A549 (cell line): ENCODE measurements around the gene MTFP1. TPM values are rescaled to one million over a fixed set of nuclear protein-coding genes. Genes with fewer than 3 reads are reported as not detected.

ENCODE experiments used
- ATAC-seq, 2 experiments: fragments of 200-7000 bp in 1 of 2; fragments of >200 bp in 1 of 2; cut with Nextera tagmentation in 1 of 2; cut with Tn5 transposase in 1 of 2; 3 replicates each; pipeline versions ENCODE4 v1.8.0 to v1.9.1; 2018 to 2020; ENCODE audit warnings: mild to moderate bottlenecking in 1 of 2, moderate library complexity in 1 of 2
- CTCF ChIA-PET: fragments of 300-600 bp; sonication (Branson Sonifier 250); formaldehyde crosslinking; extraction: SDS; loops from one replicate; lab custom pipeline; 2021; ENCODE audit warnings: antibody characterized with exemption, inconsistent platforms; lab: Yijun Ruan, JAX
- POLR2A ChIA-PET: fragments of 350-600 bp; formaldehyde crosslinking; extraction: SDS; loops from one replicate; lab custom pipeline; 2021; ENCODE audit warnings: antibody characterized with exemption, inconsistent platforms; lab: Yijun Ruan, JAX
- DNase-seq, 2 experiments: peaks; one replicate each; pipeline versions ENCODE4 v3.0.0 to v3.0.0-alpha.2; 2011 to 2016; ENCODE audit warnings: low read depth in 1 of 2, low spot score in 1 of 2
- FAIRE-seq: peaks from 2 replicates; lab custom pipeline; 2011; peaks lifted over from hg19 to GRCh38; lab: Jason Lieb, UNC
- H3K27ac ChIP-seq, 2 experiments: fragments of >200 bp; sonication (Bioruptor Twin); formaldehyde crosslinking; 3 replicates each; pipeline ENCODE4 v1.5.1; 2016 to 2017
- H3K4me1 ChIP-seq: fragments of >200 bp; sonication (Bioruptor Twin); formaldehyde crosslinking; 3 replicates; pipeline ENCODE4 v1.6.1; 2016
- H3K4me2 ChIP-seq: fragments of >200 bp; sonication (Bioruptor Twin); formaldehyde crosslinking; 3 replicates; pipeline ENCODE4 v1.6.1; 2016
- H3K4me3 ChIP-seq: fragments of >200 bp; sonication (Bioruptor Twin); formaldehyde crosslinking; 3 replicates; pipeline ENCODE4 v1.5.1; 2016
- H3K9me3 ChIP-seq: fragments of >200 bp; sonication (Bioruptor Twin); formaldehyde crosslinking; 3 replicates; pipeline ENCODE4 v1.6.1; 2016
- CBX8 ChIP-seq: fragments of 200-600 bp; sonication (generic); IDR thresholded peaks from 2 replicates; pipeline ENCODE4 v1.6.1; 2016
- CHD4 ChIP-seq: fragments of 200-600 bp; sonication (generic); IDR thresholded peaks from 2 replicates; pipeline ENCODE4 v1.6.1; 2016; ENCODE audit warnings: antibody characterized with exemption, mild to moderate bottlenecking, borderline replicate concordance
- EHF ChIP-seq: fragments of 250-450 bp; sonication (Bioruptor Pico); IDR thresholded peaks from 2 replicates; pipeline ENCODE4 v1.5.0; 2020; ENCODE audit warnings: mild to moderate bottlenecking
- FOSL2 ChIP-seq, 2 experiments: fragments of 450-650 bp in 1 of 2; fragments of >200 bp in 1 of 2; sonication (Bioruptor Twin) in 1 of 2; formaldehyde crosslinking; IDR thresholded peaks; 2 replicates each; pipeline versions ENCODE4 v1.5.0 to v1.6.1; 2016 to 2020; ENCODE audit warnings: mild to moderate bottlenecking in 1 of 2, moderate library complexity in 1 of 2
- GATA3 ChIP-seq: IDR thresholded peaks from 2 replicates; pipeline ENCODE4 v1.6.1; 2012; ENCODE audit warnings: borderline replicate concordance
- HES2 ChIP-seq: fragments of >200 bp; sonication (Bioruptor Twin); formaldehyde crosslinking; IDR thresholded peaks from 2 replicates; pipeline ENCODE4 v1.6.1; 2016
- HEYL ChIP-seq: fragments of 250-450 bp; sonication (Bioruptor Pico); IDR thresholded peaks from 2 replicates; pipeline ENCODE4 v1.8.0; 2021; ENCODE audit warnings: mild to moderate bottlenecking, moderate library complexity
- HOXA7 ChIP-seq: fragments of 250-450 bp; sonication (Bioruptor Pico); IDR thresholded peaks from 2 replicates; pipeline ENCODE4 v1.5.0; 2020; ENCODE audit warnings: mild to moderate bottlenecking, moderate library complexity
- HOXB13 ChIP-seq: fragments of 250-450 bp; sonication (Bioruptor Pico); IDR thresholded peaks from 2 replicates; pipeline ENCODE4 v1.5.0; 2020; ENCODE audit warnings: low read depth, mild to moderate bottlenecking, moderate library complexity
- JUN ChIP-seq, 2 experiments: fragments of >200 bp; sonication (Bioruptor Twin); formaldehyde crosslinking; IDR thresholded peaks; 2 replicates in 1 of 2; 3 replicates in 1 of 2; pipeline ENCODE4 v1.6.1; 2016 to 2017
- JUNB ChIP-seq: fragments of >200 bp; sonication (Bioruptor Twin); formaldehyde crosslinking; IDR thresholded peaks from 2 replicates; pipeline ENCODE4 v1.6.1; 2016
- MAFK ChIP-seq: fragments of 450-650 bp; IDR thresholded peaks from 2 replicates; pipeline ENCODE4 v1.6.1; 2014; ENCODE audit not compliant: partially characterized antibody
- MAZ ChIP-seq: fragments of 150-350 bp; IDR thresholded peaks from 2 replicates; pipeline ENCODE4 v1.6.1; 2014; ENCODE audit warnings: antibody characterized with exemption, low read depth, low read length, borderline replicate concordance
- NFE2L2 ChIP-seq: fragments of 150-350 bp; conservative IDR thresholded peaks from 2 replicates; pipeline ENCODE4 v1.6.1; 2014; ENCODE audit warnings: low read length
- NPAS2 ChIP-seq: fragments of 250-450 bp; sonication (Bioruptor Pico); IDR thresholded peaks from 2 replicates; pipeline ENCODE4 v1.8.0; 2022; ENCODE audit warnings: mild to moderate bottlenecking, moderate library complexity, borderline replicate concordance
- PHF8 ChIP-seq: fragments of 200-600 bp; sonication (generic); IDR thresholded peaks from 2 replicates; pipeline ENCODE4 v1.6.1; 2016; ENCODE audit warnings: low read depth, mild to moderate bottlenecking, antibody characterized with exemption, moderate library complexity, borderline replicate concordance
- POLR2AphosphoS2 ChIP-seq: conservative IDR thresholded peaks from 2 replicates; pipeline ENCODE4 v1.6.1; 2012; ENCODE audit warnings: low read length, improper control_type of control experiment, inconsistent platforms
- RAD21 ChIP-seq, 2 experiments: fragments of >200 bp in 1 of 2; sonication (Bioruptor Twin) in 1 of 2; formaldehyde crosslinking in 1 of 2; IDR thresholded peaks in 1 of 2; conservative IDR thresholded peaks in 1 of 2; 2 replicates in 1 of 2; 3 replicates in 1 of 2; pipeline ENCODE4 v1.6.1; 2012 to 2018; ENCODE audit warnings: inconsistent platforms in 1 of 2
- RARB ChIP-seq: fragments of 250-450 bp; sonication (Bioruptor Pico); IDR thresholded peaks from 2 replicates; pipeline ENCODE4 v1.8.0; 2021; ENCODE audit warnings: mild to moderate bottlenecking, moderate library complexity
- RCOR1 ChIP-seq: fragments of 150-350 bp; IDR thresholded peaks from 2 replicates; pipeline ENCODE4 v1.6.1; 2014; ENCODE audit warnings: antibody characterized with exemption, low read length, low read depth
- REST ChIP-seq: fragments of 200-600 bp; sonication (generic); IDR thresholded peaks from 2 replicates; pipeline ENCODE4 v1.6.1; 2016; ENCODE audit warnings: antibody characterized with exemption, mild to moderate bottlenecking, moderate library complexity
- RFX5 ChIP-seq: fragments of 450-650 bp; IDR thresholded peaks from 2 replicates; pipeline ENCODE4 v1.7.1; 2014; ENCODE audit warnings: antibody characterized with exemption, mild to moderate bottlenecking, moderate library complexity
- RNF2 ChIP-seq: fragments of 200-600 bp; sonication (generic); IDR thresholded peaks from 2 replicates; pipeline ENCODE4 v1.6.1; 2016; ENCODE audit warnings: low read depth, mild to moderate bottlenecking, antibody characterized with exemption, moderate library complexity, borderline replicate concordance
- SMC3 ChIP-seq: fragments of >200 bp; sonication (Bioruptor Twin); formaldehyde crosslinking; IDR thresholded peaks from 3 replicates; pipeline ENCODE4 v1.6.1; 2018; ENCODE audit warnings: inconsistent platforms
- TFCP2L1 ChIP-seq: fragments of 250-450 bp; sonication (Bioruptor Pico); IDR thresholded peaks from 2 replicates; pipeline ENCODE4 v1.5.0; 2021; ENCODE audit warnings: mild to moderate bottlenecking
- TP53 ChIP-seq: fragments of 250-450 bp; sonication (Bioruptor Pico); IDR thresholded peaks from 2 replicates; pipeline ENCODE4 v1.5.0; 2021; ENCODE audit warnings: mild to moderate bottlenecking, moderate library complexity
- ZC3H11A ChIP-seq: fragments of 450-650 bp; IDR thresholded peaks from 2 replicates; pipeline ENCODE4 v1.6.1; 2014; ENCODE audit warnings: antibody characterized with exemption, mild to moderate bottlenecking
- ZFP36 ChIP-seq: fragments of 450-650 bp; IDR thresholded peaks from 2 replicates; pipeline ENCODE4 v1.6.1; 2014; ENCODE audit warnings: borderline replicate concordance; ENCODE audit not compliant: partially characterized antibody
- ZNF302 ChIP-seq: fragments of 250-450 bp; sonication (Bioruptor Pico); IDR thresholded peaks from 2 replicates; pipeline ENCODE4 v1.9.0; 2021; ENCODE audit warnings: inconsistent platforms, mild to moderate bottlenecking, moderate library complexity
- WGBS: methylation state at CpG from one replicate; pipeline ENCODE4 v1.1.6; 2017; ENCODE audit errors: missing lambda C conversion rate; 5-methylcytosine and 5-hydroxymethylcytosine counted together
- polyA minus RNA-seq: library from RNA; depleted of rRNA, polyadenylated mRNA; stranded (reverse); fragments of >200 nt; gene quantifications from 2 replicates; pipeline ENCODE4 v1.2.3, GENCODE V29; 2011; rRNA and poly(A)+ RNA removed
- polyA plus RNA-seq, 4 experiments: library from polyadenylated mRNA; depleted of rRNA in 3 of 4; stranded (reverse); fragments of >200 nt; fragmentation: RNase III in 1 of 4; extraction: RNeasy Plus Mini Kit Qiagen cat#74134 plus additional on column Dnase treatment in 1 of 4; gene quantifications; 2 replicates in 3 of 4; 3 replicates in 1 of 4; pipeline ENCODE4 v1.2.3, GENCODE V29; 2011 to 2017
- TF ChIP-seq, protein P1 (sequence below): IDR thresholded peaks from 2 replicates; pipeline ENCODE4 v1.6.1; 2012; ENCODE audit warnings: low read depth, borderline replicate concordance
- TF ChIP-seq, protein P2 (sequence below): fragments of 450-650 bp; IDR thresholded peaks from 2 replicates; pipeline ENCODE4 v1.6.1; 2014; ENCODE audit warnings: antibody characterized with exemption
- TF ChIP-seq, protein P3 (sequence below): fragments of 150-350 bp; IDR thresholded peaks from 2 replicates; pipeline ENCODE4 v1.6.1; 2014; ENCODE audit warnings: low read depth, mild to moderate bottlenecking, low read length

MTFP1 gene
- 23.8 and 24.9 TPM in 2 replicates for polyA plus RNA-seq (2011; rRNA removed)
- 63.0 and 82.2 TPM in 2 replicates for polyA plus RNA-seq (2012; cell fraction: cytosol; rRNA removed)
- polyA plus RNA-seq (2012; cell fraction: nucleus; rRNA removed): 57.0 and 68.5 TPM in 2 replicates
- polyA plus RNA-seq (2017; fragmentation: RNase III; extraction: RNeasy Plus Mini Kit Qiagen cat#74134 plus additional on column Dnase treatment): 50.3 to 52.5 TPM (median 52.0 TPM) in 3 replicates
- polyA minus RNA-seq: 14.3 and 14.9 TPM in 2 replicates

DNA sequence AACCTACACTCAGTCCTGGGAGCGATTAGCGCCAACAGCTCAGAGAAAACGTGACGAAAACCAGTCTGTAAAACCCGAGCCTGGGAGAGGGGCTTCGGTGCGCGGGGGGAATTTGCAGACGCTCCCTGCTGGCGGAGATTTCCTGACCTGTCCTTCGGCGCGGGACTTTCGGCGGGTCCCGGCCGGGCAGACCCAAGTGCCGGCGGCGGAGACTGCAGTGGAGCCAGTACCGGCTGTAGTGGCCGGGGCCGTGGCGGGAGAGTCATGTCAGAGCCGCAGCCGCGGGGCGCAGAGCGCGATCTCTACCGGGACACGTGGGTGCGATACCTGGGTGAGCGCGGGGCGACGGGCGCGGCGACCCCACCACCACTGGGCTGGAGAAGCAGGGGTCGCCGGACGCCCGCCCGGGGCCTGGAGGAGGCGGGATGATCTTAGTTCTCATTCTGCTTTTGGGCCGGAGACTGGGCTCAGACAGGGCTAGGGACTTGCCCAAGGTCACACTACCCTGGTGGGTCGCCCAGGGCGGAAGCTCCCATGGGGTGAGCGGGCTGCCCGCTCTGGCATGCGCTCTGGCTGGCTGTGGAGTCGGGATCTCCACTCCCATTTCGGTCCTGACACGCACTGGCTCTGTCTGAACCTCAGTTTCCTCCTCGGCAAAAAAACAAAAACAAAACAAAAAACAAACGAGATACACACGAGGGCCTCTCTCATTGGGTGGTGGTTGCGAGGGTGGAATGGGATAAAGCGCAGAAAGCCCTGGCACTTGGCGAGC, at the start of gene MTFP1:
MTFP1 (plus strand) TSS at position 153 of the 772 bp plus-strand sequence; CDS start at position 265, 112 bp downstream.
- ChIA-PET CTCF (interaction anchor here (0.7 to 3.9 kb wide), 8 partner anchors 13 to 138 kb away, joined by 3 to 17 read pairs (median 6); partner anchors contain the start of gene CASTOR1), POLR2A (interaction anchor here (0.7 to 1.8 kb wide), 3 partner anchors 13 to 142 kb away, joined by 3 to 5 read pairs (median 5); partner anchors contain the start of gene SEC14L2)
- TF ChIP-seq FOSL2 (IDR thresholded peaks at IDR 0.05) (no peak), FOSL2 (CRISPR knock-in tag; IDR thresholded peaks at IDR 0.05) (no peak), RNF2 (no peak), SMC3 (no peak), JUN (IDR thresholded peaks at IDR 0.05) (0 out of 5 replicates have a peak, but pooled peaks of 1 of the 2 experiments have one; percentile 14), RAD21 (conservative IDR thresholded peaks at IDR 0.05 in 1 of 2, IDR thresholded peaks at IDR 0.05 in 1 of 2) (no peak), RFX5 (no peak), PHF8 (0 out of 2 replicates have a peak, but pooled peaks have one; percentile 21), CBX8 (no peak), EHF (no peak), TFCP2L1 (CRISPR knock-in tag) (no peak), ZFP36 (no peak), MAFK (no peak), NPAS2 (CRISPR knock-in tag) (no peak), MAZ (no peak), GATA3 (no peak), ZNF302 (no peak), POLR2AphosphoS2 (no peak), REST (peak; percentile 80), HEYL (CRISPR knock-in tag) (no peak), CHD4 (no peak), ZC3H11A (no peak), RCOR1 (no peak), NFE2L2 (no peak), HOXB13 (CRISPR knock-in tag) (no peak), HOXA7 (CRISPR knock-in tag) (no peak), HES2 (no peak), RARB (no peak), TP53 (CRISPR knock-in tag) (no peak), JUNB (no peak)
- TF ChIP-seq, protein P1, sequence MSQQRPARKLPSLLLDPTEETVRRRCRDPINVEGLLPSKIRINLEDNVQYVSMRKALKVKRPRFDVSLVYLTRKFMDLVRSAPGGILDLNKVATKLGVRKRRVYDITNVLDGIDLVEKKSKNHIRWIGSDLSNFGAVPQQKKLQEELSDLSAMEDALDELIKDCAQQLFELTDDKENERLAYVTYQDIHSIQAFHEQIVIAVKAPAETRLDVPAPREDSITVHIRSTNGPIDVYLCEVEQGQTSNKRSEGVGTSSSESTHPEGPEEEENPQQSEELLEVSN: peak; percentile 89
- TF ChIP-seq, protein P2, sequence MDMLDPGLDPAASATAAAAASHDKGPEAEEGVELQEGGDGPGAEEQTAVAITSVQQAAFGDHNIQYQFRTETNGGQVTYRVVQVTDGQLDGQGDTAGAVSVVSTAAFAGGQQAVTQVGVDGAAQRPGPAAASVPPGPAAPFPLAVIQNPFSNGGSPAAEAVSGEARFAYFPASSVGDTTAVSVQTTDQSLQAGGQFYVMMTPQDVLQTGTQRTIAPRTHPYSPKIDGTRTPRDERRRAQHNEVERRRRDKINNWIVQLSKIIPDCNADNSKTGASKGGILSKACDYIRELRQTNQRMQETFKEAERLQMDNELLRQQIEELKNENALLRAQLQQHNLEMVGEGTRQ: no peak
- TF ChIP-seq, protein P3, sequence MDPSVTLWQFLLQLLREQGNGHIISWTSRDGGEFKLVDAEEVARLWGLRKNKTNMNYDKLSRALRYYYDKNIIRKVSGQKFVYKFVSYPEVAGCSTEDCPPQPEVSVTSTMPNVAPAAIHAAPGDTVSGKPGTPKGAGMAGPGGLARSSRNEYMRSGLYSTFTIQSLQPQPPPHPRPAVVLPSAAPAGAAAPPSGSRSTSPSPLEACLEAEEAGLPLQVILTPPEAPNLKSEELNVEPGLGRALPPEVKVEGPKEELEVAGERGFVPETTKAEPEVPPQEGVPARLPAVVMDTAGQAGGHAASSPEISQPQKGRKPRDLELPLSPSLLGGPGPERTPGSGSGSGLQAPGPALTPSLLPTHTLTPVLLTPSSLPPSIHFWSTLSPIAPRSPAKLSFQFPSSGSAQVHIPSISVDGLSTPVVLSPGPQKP: no peak

More for the DNA sequence above, at the start of gene MTFP1:
- WGBS: 2% methylated on average over 31 of the region's 61 CpGs
- FAIRE-seq (no peak), ATAC-seq (peak; percentile 16 to 37; a peak in 5 of 6 replicates), DNase-seq (peak; percentile 44 to 64)
- H3K4me3 ChIP-seq: peak within 1 kb of the TSS; percentile 68
- peak within 1 kb of the TSS; percentile 97 for H3K27ac ChIP-seq
- H3K4me1 ChIP-seq: peaks cover 28% of the 10 kb centered on the region
- H3K4me2 ChIP-seq: peak within 1 kb of the TSS; percentile 90
- H3K9me3 ChIP-seq: no peaks in the 10 kb centered on the region
